Limb (tissue), 2 donors: Measurements from ENCODE around the gene CD82.
"Not testable (repeated sequence)": the region's sequence is repeated elsewhere in the genome, so short reads cannot be mapped to it uniquely, and the experiment has no call there.

Source experiments
- DNase-seq, 2 donors: peaks; one replicate each; pipeline ENCODE4 v3.0.0-alpha.2; 2016; ENCODE audit errors: extremely low spot score in 2 of 2

CD82 gene

DNA sequence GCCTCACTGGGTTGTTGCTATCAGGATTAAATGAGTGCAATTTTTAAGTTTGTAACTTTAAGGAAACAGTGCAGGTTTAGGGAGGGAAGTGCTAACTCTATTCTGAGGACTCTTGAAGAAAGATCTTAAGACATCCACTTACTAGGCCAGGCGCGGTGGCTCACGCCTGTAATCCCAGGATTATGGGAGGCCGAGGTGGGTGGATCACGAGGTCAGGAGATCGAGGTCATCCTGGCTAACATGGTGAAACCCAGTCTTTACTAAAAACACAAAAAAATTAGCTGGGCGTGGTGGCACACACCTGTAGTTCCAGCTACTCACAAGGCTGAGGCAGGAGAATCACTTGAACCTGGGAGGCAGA lies 5.5 kb upstream of the CD82 start:
- not testable (repeated sequence) for DNase-seq

DNA sequence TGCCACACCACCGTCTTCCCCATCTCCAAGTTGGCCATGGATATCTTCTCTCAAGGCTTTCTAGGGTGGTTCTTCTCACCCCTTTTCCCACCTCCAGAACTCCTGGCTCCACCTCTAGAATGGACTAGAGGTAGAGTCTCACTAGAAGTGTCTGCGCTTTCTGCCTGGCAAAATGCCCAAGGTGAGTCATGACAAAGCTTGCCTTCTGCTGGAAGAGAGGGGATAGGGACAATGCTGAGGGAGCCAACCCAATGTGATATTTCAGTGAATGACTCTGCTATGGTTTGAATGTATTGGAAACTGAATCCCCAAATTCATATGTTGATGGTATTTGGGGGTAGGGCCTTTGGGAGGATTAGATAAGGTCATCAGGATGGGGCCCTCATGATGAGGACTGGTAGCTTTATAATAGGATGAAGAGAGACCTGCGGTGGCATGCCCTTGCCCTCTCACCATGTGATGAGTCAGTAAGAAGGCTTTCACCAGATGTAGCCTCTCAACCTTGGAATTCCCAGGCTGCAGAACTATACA lies 4.1 kb upstream of the CD82 start:
- no peak for DNase-seq

DNA sequence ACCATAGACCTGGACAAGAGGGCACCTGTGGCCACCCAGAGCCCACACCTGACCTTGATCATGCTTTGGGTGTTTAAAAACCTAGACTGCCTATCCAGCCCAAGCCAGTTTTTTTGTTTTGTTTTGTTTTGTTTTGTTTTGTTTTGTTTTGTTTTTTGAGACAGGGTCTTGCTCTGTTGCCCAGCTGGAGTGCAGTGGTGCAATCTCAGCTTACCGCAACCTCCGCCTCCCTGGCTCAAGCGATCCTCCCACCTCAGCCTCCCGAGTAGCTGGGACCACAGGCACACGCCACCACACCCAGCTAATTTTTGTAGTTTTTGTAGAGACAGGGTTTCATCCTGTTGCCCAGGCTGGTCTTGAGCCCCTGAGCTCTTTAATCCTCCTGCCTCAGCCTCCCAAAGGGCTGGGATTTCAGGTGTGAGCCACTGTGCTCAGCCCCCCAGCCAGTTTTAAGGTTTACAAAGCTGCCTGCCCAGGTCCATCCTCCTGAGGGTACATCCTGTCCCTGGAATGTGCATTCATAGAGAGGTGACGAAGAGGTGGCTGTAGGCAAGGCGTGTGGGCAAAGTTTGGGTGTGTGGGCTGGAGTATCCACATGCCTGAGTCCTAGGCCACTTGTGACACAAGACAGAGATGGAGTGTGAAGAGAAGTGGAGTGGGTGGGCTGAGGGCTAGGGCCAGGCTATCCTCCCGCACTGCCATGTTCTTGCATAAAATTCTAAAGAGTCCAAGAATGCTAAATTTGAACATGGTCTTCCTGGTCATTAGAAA lies 3.3 kb upstream of the CD82 start:
- DNase-seq = no peak

DNA sequence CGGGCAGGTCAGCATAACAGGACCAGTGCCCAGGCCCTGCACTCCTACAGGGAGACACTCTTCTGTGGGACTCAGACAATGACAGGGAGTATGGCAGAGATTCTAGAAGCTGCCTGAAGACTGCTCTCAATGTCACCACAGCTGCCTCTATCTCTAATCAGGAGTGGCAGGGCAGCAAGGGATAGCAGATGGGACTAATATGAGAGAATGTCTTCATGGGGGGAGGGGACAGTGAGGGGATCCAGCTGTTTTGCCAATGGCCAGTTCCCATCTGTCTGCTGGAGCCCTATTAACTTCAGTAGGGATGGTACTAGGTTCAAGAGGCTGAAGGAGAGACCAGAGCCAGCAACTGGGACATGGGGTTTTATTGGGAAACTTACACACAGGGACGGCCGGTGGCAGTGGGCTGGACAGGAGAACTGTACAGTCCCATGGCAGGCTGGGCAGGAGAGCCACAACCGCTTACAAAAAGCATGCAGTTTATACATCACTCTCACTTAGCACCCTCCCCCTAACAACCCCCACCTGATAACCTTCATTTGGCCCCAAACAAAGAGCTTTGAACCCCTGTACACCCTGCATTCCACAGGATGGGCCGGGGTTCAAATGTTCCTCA lies 2.5 kb upstream of the CD82 start:
- peak in 1 of 2 donors; percentile 58 for DNase-seq

DNA sequence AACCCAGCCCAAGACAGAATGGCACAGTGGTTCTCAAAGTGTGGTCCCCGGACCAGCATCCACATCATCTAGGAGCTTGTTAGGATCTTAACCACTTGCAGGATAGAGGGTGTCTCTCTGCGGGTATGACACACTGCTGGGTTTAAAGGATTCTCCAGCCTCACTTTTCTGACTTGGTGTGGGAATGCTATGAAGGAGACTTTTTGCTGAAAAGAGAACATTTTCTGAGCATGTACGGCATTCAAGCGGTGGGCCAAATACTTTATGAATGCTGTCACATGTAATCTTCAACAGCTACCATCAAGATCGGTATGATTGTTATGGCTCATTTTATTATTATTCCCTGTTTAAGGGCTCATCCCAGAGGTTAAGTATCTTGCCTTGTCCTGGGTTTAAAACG lies 1.8 kb upstream of the CD82 start:
- DNase-seq = no peak

DNA sequence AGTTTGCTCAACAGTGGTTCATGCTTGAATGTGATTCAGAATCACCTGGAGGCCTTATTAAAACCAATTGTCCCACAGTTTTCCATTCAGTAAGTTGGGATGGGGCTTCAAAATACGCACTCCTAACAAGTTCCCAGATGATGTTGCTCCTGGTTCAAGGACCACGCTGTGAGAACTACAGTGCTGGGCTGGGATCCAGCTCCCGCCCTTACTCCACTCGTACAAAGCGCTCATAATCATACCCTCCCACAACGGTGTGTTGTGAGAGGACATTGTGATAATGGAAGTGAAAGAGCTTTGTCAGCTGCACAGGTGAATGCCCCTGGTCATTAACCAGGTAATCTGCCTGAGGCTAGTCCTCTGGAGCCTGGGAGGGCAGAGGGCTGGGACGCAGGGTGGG lies 1.3 kb upstream of the CD82 start:
- DNase-seq = no peak

DNA sequence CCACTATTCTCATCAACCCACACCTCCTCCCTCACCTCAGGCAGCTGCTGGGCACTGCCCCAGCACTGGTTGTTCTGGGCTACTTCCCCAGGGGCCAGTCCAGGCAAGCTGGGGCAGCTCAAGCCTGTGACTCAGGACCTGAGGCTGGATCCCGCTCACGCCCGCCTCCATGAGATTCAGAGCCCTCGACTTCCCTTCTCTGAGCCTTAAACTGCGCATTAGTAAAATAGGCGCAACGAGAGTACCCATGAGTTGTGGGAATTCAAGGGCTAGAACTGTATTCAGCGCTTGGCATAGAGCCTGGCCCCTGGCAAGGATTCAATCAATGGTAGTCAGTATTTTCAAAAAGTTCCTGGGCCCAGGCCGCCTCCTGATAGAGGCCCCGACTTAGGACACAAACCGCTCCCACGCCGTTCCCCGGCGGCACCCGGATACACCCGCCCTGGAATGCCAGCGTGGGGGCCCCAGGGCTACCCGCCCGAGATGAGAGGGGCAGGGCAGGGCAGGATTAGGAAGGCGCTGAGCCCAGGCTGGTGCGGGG lies 723 bp upstream of the CD82 start:
- no peak for DNase-seq

DNA sequence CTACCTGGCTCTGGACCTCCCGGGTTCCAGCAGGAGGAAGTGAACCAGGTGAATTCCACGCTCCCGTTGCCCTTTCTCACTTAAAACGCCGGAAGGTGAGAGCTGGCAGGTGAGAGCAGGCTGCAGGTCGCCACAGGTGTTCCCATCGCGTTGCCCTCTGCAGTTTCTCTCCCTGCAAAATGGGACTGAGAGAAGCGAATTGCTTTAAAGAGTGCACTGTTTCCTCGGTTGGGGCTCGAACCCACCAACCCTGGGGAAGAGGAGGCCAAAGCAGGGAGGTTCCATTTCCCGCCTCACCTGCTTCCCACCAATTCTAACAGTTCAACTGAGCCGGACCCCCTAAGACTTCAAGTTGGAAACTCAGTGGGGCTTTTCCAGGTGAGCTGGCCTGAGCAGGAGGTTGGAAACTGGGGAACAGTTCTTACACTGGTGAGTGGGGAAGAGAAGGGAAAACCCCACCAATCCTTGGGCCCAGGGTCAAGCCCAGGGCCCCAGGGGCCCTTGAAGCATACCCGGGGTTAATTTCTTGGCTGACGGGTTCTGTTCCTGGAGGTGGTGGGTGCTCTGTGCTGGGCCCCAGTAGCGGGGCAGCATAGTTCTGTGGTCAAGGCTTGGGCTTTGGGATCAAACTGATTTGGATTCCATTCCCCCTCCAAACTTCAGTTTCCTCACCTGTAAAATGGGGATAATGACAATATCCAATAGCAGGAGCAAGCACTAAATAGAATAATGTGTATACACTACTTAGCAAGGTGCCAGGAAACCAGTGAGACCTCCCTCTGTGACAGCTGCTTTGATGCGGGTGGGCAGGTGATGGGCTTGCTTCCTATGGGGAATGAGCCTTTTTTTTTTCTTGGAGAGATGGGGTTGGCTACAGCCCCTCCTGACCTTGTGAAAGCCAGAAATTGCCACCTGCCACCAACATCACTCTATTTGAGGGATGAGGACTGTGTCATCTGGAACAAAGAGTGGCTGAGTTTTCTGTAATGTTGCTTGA lies 788 bp downstream of the CD82 start:
- no peak for DNase-seq

DNA sequence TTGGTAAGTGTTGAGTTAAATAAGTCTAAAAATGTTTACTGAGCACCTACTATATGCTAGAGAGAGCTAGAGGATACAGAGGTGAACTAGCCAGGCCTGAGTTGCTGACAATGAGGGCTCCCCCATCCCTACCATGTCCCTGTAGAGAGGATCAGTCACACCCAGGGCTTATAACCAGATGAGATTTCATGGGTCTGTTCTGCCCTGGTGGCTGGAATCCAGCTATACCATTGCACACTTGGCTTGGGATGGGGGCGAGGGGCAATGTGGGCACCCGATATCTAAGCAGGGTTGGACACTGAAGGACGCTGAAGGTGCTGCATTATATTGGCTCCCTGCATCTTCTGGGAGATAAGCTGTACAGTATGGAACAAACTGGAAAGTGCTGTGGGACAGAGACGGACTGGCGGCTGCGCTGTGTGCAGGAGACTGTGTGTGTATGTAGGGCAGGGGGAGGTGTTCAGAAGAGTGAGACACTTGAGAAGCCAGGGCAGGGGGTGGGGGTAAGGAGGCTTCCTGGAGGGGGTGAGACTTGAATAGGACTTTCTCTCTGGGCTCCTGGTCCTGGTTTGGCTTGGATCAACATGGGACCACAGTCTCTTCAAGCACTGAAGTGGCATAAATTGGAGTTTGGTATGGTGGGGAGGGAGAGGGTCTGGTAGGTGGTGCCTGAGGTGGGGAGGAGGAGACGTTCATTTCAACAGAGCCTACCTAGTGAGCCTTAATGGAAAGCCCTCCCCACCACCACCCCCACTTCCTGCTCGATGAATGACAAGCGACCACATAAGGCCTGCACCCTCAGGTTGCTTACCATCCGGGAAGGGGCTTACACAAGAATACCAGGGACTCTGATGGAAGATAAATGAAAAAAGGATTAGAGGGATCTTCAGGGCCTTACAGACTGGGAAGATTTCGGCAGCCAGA lies 1.8 kb downstream of the CD82 start:
- DNase-seq = no peak

DNA sequence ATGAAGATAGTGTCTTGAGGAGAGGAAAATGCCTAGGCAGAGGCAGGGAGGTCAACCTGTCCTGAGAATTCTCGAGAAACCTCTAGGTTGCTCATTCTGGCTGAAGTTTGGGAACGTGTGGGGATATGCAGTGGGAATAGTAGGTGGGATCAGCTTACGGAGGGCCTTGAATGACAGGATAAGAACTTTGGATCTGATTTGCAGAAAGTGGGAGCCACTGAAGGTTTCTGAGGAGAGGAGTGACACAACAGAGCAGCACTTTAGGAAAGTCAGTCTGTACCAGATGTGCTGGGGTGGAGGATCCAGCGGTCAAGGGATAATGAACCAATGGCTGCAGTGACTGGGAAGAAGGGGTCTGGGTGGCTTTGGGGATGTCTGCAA lies 2.4 kb downstream of the CD82 start:
- DNase-seq = no peak

DNA sequence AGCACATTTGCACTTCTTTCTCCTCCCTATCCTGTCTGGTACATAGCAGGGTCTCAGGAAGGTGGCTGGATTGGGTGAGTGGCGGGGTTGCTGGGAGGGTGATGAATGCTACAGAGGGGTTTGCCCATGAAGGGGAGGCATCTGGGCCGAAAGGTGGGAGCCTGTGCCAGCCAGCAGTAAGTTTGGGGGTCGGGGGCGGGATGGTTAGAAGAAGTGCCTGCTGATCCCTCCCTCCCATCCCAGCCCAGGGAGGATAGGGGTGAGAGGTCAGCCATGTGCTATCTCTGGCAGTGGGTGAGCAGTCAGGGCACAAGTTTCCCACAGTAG lies 2.8 kb downstream of the CD82 start:
- no peak for DNase-seq

DNA sequence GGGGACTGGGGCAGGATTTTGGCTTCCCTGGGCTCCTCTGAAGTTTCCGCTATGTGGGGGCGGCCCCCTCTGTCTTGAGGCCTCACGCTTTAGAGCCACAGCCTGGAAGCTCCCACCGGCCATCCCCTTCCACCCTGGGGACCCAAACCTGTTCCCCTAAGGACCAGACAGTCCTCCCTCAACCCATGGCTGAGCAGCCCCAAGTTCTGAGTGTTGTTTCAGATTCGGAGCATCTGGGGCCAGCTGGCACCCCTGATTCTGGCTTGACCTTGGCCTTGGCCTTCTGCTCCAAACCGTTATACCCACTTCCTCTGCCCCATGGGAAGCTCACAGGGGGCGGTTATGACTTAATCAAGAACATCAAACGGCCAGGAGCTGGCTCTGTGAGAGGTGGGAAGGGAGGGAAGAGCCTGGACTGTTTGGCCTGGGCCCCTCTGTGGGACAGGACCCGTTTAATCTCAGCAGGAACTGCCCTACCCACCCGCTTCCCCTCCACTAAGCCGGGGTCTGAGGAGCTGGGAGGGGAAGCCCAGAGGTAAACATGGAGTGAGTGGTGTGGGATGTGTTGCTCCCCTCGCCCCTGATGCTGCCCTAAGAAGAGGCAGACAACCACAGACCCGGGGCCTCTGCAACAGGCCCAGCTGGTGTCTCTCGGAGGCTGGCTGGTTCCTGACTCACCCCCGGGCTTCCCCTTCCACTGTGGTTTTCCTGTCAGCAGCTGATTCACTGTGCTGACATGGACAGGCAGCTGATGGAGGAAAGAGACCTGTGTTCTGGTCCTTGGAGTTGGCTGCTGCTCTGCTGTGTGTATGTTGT lies 3.4 kb downstream of the CD82 start:
- DNase-seq = peak; percentile 55 to 58

DNA sequence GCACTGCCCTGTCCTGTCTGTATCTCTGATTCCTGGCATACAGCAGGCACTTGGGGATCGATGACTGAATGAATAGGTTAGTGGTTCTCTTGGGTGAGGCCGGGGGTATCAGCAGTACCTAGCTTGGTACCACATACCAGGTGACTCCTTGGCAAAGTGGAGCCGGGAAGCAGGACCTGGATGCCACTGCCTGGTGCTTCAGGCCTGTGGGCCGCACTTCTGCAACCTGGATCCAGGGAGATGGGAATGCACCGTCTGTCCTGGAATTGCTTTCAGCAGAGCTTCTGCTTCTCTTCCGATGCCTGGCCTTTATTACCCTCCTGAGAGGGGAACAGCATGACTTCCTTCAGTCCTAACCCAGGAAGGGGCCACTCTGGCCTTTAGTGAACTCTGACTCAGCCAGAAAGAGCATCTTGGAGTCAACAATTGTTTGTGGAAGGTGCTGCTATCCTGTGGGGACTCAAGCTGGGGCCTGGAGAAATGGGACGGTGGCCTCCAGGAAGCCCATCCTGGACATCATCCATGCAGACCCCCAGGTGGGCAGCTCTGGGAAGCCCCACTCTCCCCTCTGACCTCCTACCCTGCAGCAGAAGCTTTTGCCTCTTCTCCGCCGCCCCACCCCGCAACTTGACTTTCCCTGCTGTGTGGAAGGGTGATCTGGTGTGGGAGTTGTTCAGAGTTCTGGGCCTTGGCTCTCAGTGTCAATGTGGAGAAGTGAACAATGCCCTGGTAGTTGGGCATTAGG lies 5.1 kb downstream of the CD82 start:
- no peak for DNase-seq

DNA sequence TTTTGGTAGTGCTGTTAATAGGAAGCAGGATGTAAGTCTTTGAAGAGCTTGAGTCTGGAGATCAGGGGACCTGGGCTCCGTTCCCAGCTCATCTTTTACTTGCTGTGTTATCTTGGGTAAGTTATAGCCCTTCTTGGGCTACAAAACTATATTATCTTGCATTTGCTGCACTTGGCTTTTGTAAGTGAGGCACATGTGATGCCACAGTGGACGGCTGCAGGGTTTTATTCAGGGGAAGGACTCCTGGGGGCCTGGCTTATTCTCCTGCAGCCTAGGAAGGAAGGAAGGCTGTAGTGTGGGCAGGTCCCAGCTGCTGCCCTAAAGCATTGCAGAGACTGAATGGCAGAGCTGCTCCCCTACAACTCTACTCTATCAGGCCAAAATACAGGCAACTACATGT lies 6.4 kb downstream of the CD82 start:
- no peak for DNase-seq

DNA sequence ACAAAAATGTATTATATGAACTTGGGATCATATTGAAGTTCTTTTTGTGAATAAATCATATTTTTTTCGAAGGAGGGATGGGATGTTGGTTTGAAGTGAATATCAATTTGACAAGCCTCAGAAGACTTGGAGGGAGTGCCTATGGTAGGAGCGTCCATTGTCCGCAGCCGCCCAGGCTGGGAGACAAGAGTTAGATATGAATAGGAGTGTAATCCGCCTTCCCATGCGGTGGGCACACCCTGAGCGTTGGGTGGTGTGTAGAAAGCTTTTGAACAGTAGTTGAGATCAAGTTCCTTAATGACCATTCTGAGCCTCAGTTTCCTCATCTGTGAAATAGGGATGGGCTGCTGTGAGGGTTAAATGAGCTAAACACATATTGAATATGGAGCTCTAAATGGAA lies 7.0 kb downstream of the CD82 start:
- DNase-seq = no peak

DNA sequence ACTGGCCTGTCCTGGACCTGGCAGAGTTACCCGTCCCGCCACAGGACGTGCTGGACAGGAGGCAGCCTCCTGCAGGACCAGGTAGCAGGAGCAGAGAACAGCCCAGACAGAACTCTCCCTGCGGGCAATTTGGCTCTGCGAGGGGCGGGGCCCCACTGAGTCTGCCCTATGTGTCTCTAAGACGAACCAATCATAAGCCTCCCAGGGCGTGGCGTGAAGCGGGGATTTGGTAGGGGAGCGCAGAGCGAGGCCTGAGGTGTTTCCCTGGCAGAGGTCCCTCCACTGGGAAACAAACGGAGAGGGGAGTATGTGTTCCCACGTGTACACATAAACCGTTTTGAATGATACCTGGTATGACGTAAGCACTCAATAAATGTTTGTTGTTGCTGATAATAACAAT lies 7.4 kb downstream of the CD82 start:
- no peak for DNase-seq

DNA sequence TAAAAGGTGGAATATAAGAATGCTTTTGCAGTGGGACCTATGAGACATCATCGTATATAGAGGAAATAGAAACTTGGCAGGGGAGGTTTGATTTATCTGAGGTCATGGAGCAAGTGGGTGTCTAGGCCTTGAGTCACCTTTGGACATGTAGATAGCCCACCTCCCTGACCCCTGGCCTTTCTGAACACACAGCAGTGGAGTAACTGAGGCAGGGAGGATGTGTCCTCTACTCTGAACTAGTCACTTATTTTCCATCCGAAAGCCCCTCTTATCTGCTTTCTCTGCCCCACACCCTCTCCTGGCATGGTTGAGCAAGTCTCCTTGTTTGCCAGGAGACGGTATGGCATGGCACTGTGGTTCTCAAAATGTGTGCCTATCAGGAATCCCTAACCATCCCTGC lies 7.9 kb downstream of the CD82 start:
- no peak for DNase-seq

DNA sequence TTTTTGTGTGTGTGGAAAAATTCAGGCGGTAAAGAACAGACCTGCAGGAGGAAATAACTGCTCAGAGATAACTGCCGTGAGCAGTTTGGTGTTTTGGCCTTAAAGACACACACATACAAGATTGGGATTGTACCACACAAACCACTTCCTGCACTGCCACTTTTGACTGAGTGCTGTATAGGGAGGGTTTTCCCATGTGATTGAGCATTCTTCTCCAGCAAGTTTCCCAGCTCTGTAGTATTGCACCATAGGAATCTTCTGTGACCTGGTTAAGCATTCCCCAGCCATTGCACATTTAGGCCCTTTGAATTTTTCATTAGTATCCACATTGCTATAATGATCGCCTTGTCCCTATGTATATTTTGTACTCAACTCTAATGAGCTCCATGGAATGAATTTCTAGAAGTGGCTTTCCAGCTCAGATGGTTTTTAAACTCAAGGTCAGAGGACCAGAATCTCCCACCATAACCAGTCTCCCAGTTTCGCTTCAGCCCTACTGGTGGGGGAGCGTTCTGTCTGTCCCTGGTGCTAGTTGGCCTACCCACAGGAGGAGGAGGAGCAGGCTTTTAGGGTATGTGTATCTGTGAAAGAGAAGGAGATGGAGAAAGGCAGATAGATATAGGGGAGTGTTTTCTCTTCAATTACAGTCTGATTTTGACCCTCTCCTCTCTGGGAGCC lies 9.3 kb downstream of the CD82 start:
- DNase-seq = no peak

DNA sequence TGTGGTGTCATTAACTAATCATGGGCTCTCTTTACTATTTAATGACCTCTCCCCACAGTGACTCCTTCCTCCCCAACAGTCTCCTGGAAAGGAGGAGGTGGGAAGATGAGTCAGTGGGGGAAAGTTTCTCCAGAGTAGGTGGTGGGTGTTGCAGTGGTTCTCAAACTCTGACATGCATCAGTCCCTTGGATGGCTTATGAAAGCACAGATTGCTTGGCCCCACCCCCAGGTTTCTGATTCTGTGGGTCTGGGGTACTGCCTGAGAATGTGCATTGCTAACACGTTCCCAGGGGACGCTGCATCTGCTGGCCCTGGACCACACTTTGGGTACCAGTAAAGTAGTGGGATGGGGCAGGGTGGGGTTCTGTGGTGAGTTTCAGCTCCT lies 9.8 kb downstream of the CD82 start:
- DNase-seq = no peak
